IPS-18a (cell line): Measurements from ENCODE around the gene GAL3ST3.

Experiments used
- H3K27ac ChIP-seq: one replicate; pipeline ENCODE4 v1.5.1; 2013; ENCODE audit warnings: low read length
- H3K27me3 ChIP-seq: one replicate; pipeline ENCODE4 v1.6.1; 2013; ENCODE audit warnings: mild to moderate bottlenecking, low read length; ENCODE audit not compliant: control insufficient read depth, insufficient read depth
- H3K36me3 ChIP-seq: one replicate; pipeline ENCODE4 v1.6.1; 2013; ENCODE audit warnings: low read depth, low read length; ENCODE audit not compliant: control insufficient read depth
- H3K4me1 ChIP-seq: one replicate; pipeline ENCODE4 v1.6.1; 2013; ENCODE audit warnings: low read depth, low read length; ENCODE audit not compliant: control insufficient read depth
- H3K4me3 ChIP-seq: one replicate; pipeline ENCODE4 v1.5.1; 2013; ENCODE audit warnings: low read length
- H3K9ac ChIP-seq: one replicate; pipeline ENCODE4 v1.6.1; 2013; ENCODE audit warnings: mild to moderate bottlenecking, low read length, moderate library complexity
- H3K9me3 ChIP-seq: one replicate; pipeline ENCODE4 v1.6.1; 2013; ENCODE audit warnings: low read depth, low read length; ENCODE audit not compliant: control insufficient read depth

Gene GAL3ST3

GRCh38 chr11:66008095-66008467 is 40.9 kb downstream of the GAL3ST3 start:
- Histone ChIP-seq H3K4me1 (peaks cover 5% of the 10 kb centered on the region), H3K9ac (no peak overlapping the region), H3K36me3 (peaks cover 13% of the 10 kb centered on the region), H3K27me3 (no peaks in the 10 kb centered on the region), H3K9me3 (no peaks in the 10 kb centered on the region), H3K27ac (no peak overlapping the region), H3K4me3 (no peak overlapping the region)

DNA sequence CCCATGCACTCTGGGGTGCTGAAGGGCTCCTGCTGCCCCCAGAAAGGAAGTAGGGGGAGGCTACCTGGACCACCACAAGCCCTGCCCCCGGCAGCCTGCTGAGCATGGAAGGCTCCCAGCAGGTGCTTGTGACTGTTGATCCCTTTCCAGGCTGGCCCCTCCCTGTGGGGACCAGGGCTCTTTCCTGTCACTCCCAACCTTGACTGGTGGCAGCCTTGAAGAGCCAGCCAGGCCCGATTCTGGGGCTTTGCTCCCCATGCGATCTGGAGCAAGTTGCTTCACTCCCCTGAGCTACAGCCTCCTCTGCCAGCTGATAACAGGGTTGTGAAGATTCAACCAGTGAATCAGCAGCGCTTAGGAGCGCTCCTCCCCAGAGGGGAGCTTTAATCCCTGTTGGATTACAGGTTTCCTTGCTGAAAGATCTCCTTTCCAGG is 41.7 kb downstream of the GAL3ST3 start:
- Histone ChIP-seq H3K27ac (no peak overlapping the region), H3K27me3 (no peaks in the 10 kb centered on the region), H3K9ac (no peak overlapping the region), H3K4me3 (no peak overlapping the region), H3K36me3 (peaks cover 13% of the 10 kb centered on the region), H3K4me1 (peaks cover 5% of the 10 kb centered on the region), H3K9me3 (no peaks in the 10 kb centered on the region)

DNA sequence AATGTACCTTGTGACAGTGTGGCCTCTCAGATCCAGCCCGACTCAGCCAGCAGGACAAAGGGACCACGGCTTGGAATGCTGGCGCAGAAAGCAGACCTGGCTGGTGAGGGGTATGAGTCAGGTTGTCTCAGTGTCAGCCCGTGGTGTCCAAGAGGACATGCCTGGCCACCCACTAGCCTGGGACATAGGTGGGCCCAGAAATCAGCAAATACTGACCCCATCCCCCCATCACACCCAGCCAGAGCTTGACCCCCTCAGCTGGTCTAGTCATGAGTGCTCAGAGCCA is 42.1 kb downstream of the GAL3ST3 start:
- Histone ChIP-seq H3K9ac (no peak overlapping the region), H3K4me1 (peaks cover 5% of the 10 kb centered on the region), H3K4me3 (no peak overlapping the region), H3K9me3 (no peaks in the 10 kb centered on the region), H3K27ac (no peak overlapping the region), H3K27me3 (no peaks in the 10 kb centered on the region), H3K36me3 (peaks cover 13% of the 10 kb centered on the region)

DNA sequence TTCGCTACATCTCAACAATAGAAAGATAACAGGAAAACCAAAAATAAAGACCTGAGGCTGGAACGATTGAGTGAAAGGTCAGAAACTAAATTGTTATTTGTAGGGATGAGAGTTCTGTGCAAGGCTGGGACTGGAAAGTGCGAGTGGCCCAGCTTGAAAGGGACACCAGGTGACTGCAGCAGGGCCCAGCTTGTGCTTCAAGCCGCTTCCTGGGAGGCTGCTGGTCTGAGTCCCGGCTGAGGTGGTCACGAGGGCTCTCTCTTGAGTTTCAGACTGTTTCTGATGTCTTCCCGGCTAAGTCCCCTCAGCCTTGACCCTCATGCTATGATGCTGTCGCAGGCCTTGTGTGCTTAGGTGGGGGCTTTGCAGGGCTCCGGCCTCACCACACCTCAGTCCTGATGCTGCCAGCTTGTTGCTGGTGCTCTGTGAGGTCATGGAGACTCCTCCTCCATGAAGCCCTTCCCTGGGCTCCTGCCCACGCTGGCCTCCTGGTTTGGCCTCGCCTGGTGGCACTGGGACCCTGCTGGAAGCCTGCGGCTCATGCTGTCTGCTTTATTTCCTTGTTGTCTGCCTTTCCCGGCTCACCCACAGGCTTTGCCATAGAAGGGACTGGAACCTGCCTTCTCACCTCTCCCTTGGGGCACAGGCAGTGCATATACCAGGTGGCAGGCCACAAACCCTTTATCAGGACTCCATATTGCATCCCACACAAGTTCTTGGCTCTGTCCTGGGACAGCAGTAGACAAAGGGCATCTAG is 42.6 kb downstream of the GAL3ST3 start:
- Histone ChIP-seq H3K27ac (no peak overlapping the region), H3K9me3 (no peaks in the 10 kb centered on the region), H3K36me3 (peaks cover 13% of the 10 kb centered on the region), H3K4me1 (peaks cover 5% of the 10 kb centered on the region), H3K4me3 (no peak overlapping the region), H3K9ac (no peak overlapping the region), H3K27me3 (no peaks in the 10 kb centered on the region)

DNA sequence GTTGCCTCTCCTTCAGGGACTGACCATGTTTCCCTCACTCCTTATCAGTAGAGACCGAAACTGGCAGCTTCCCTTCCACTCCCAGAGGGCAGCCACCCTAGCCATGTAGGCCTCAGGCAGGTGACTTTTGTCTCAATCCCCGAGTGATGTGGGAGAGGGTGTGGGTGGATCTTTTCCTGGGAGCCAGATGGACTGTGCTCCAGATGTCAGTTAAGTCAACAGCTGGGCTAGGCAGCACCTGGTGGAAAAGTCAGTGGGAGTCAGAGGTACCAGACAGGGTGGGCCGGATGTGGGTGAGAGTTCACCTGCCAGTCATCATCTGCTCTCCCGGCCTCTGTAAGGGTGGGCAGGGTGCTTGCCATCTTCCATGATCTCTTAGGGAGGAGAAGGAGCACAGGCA is 44.8 kb downstream of the GAL3ST3 start:
- H3K36me3 ChIP-seq: peaks cover 23% of the 10 kb centered on the region
- H3K9ac ChIP-seq: no peak overlapping the region
- no peak overlapping the region for H3K4me3 ChIP-seq

GRCh38 chr11:66003291-66003690 is 45.7 kb downstream of the GAL3ST3 start:
- Histone ChIP-seq H3K27me3 (no peaks in the 10 kb centered on the region), H3K27ac (no peak overlapping the region), H3K9me3 (no peaks in the 10 kb centered on the region), H3K9ac (peak overlapping the region; percentile 64), H3K4me1 (peaks cover 5% of the 10 kb centered on the region), H3K36me3 (peaks cover 32% of the 10 kb centered on the region), H3K4me3 (peak overlapping the region; percentile 83)

More for the DNA sequence above, 44.8 kb downstream of the GAL3ST3 start:
- Histone ChIP-seq H3K27me3 (no peaks in the 10 kb centered on the region), H3K4me1 (peaks cover 5% of the 10 kb centered on the region), H3K27ac (no peak overlapping the region), H3K9me3 (no peaks in the 10 kb centered on the region)

DNA sequence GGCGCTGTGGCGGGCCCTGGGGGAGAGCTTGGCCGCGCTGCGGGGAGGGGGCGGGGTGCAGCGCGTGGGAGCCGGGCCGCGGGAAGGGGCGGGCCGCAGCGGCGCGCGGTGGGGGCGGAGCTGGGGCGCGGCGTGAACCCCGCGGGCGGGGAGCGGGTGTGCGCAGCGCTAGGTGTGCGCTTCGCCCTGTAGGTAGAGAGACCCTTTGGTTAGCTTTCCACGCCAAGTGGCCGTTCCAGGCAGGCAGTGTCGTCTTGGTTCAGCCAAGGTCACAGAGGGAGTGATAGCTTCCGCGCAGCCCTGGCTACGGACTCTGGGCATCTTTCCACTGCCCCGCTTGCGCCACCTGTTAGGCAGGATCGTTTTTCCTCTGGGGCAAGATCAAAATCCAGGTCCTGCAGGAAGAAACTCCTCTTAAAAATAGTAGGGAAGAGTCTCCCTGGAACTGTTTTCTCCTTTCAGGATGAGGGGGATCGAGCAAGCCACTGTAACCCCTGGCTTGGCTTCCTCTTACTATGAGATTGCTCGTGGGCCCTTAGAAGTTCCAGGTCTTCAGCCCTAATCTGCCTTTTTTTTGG is 46.2 kb downstream of the GAL3ST3 start:
- H3K27ac ChIP-seq: no peak overlapping the region
- H3K4me1 ChIP-seq: peaks cover 5% of the 10 kb centered on the region
- H3K36me3 ChIP-seq: peaks cover 38% of the 10 kb centered on the region
- H3K27me3 ChIP-seq: no peaks in the 10 kb centered on the region
- peak overlapping the region; percentile 83 for H3K4me3 ChIP-seq
- H3K9me3 ChIP-seq: no peaks in the 10 kb centered on the region
- H3K9ac ChIP-seq: peak overlapping the region; percentile 64

GRCh38 chr11:66001942-66002647 is 46.9 kb downstream of the GAL3ST3 start, which contains the start of the genes BANF1 and EIF1AD:
Gene BANF1, plus strand, starts transcription at chr11:66002503. Its CDS starts 748 bp downstream, at chr11:66003251.
Gene EIF1AD, minus strand, starts transcription at chr11:66002157. Its CDS starts 1,768 bp downstream, at chr11:66000389.
- H3K27ac ChIP-seq: peak within 1 kb of the TSS; percentile 79
- no peaks in the 10 kb centered on the region for H3K9me3 ChIP-seq
- peak within 1 kb of the TSS; percentile 83 for H3K4me3 ChIP-seq
- H3K36me3 ChIP-seq: peaks cover 43% of the 10 kb centered on the region
- no peaks in the 10 kb centered on the region for H3K4me1 ChIP-seq
- H3K9ac ChIP-seq: peak within 1 kb of the TSS; percentile 64
- no peaks in the 10 kb centered on the region for H3K27me3 ChIP-seq

GRCh38 chr11:65997286-65997685 is 51.7 kb downstream of the GAL3ST3 start:
- H3K27ac ChIP-seq: no peak overlapping the region
- no peaks in the 10 kb centered on the region for H3K27me3 ChIP-seq
- peaks cover 30% of the 10 kb centered on the region for H3K36me3 ChIP-seq
- H3K9ac ChIP-seq: no peak overlapping the region
- H3K4me1 ChIP-seq: no peaks in the 10 kb centered on the region
- no peak overlapping the region for H3K4me3 ChIP-seq
- H3K9me3 ChIP-seq: no peaks in the 10 kb centered on the region

- no peak overlapping the region for H3K27ac ChIP-seq
- no peak overlapping the region for H3K9ac ChIP-seq
- H3K9me3 ChIP-seq: no peaks in the 10 kb centered on the region
- H3K4me1 ChIP-seq: no peaks in the 10 kb centered on the region
- no peaks in the 10 kb centered on the region for H3K36me3 ChIP-seq
- no peak overlapping the region for H3K4me3 ChIP-seq
- no peaks in the 10 kb centered on the region for H3K27me3 ChIP-seq
Measured at GRCh38 chr11:65992056-65992455, 56.9 kb downstream of the GAL3ST3 start.
